Fibroblast of skin of abdomen (primary cell): Measurements from ENCODE around the gene TBCK.
A peak's percentile ranks its signal among the peaks of the same experiment; 100 is the strongest.
"Not testable (repeated sequence)": the region's sequence is repeated elsewhere in the genome, so short reads cannot be mapped to it uniquely, and the experiment has no call there.

Experiments
- DNase-seq: peaks from one replicate; pipeline ENCODE4 v3.0.0-alpha.2; 2013

The TBCK gene

DNA sequence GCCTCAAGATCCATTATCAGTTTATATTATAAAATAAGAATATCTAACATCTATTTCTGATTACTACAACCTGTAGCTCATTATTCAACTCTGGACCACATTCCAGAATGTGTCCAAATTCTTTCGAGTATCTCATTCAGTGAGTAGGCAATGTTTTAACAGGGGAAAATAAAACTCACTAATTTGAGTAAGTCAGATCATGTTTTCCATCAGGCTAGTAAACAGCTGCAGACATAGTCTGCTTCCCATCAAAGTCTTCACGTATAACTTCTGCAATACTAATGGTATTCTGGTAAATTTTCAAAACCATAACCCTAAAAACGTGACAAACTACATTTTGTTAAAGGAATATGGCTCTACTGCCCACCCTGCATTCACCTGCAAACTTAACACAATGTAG lies 31.8 kb downstream of the TBCK start:
- no peak for DNase-seq

DNA sequence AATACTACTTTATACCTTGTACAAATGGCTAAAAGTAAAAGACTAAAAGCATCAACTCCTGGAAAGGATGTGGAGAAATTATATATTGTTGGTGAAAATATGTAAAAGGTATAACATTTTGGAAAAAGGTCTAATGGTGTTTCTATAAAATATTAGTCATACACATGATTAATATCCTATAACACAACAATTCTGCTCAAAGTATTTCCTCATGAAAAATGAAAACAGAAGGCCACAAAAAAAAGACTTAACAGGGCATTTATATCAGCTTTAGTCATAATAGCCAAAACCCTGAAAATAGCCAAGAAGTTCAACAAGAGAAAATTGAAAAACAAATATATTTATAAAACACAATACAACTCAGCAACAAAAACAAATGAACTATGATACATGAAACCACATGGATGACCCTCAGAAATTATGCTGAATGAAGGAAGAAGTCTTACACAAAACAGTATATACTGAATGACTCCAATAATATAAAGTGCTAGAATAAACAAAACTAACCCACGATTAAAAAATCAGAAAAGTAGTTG lies 38.8 kb downstream of the TBCK start:
- DNase-seq = no peak

DNA sequence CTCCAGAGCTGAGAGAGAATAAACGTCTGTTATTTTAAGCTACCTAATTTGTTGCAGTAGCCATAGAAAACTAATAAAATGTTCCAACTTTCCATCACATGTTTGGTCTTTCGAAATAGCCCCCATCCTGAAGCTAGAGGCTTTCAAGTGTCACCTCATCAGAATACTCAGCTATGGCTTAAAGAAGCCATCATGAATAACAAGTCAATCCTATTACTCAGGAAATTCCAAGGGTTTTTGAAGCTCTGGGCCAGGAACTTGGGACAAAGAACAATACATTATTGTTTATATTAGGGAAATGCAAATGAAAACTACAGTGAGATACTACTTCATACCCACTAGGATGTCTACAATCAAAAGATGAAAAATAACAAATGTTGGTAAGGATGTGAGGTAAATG lies 42.2 kb downstream of the TBCK start:
- DNase-seq = peak; percentile 38

DNA sequence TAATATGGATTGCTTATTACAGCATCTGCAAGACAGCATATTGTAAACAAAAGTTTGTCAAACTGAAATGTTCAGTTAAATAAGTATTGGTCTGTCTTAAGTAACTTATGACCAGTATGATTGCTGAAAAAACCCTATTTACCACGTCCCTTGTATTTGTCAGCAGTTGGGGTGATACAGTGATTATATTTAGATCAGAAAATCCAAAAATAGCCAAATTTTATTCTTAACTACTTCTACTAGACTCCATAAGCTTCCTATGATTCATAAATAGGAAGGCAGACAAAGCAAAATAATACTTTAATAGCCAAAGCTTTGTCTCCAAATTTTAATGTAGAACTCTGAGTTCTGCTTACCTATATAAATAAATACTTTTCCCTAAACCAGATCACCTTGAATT lies 45.3 kb downstream of the TBCK start:
- no peak for DNase-seq

DNA sequence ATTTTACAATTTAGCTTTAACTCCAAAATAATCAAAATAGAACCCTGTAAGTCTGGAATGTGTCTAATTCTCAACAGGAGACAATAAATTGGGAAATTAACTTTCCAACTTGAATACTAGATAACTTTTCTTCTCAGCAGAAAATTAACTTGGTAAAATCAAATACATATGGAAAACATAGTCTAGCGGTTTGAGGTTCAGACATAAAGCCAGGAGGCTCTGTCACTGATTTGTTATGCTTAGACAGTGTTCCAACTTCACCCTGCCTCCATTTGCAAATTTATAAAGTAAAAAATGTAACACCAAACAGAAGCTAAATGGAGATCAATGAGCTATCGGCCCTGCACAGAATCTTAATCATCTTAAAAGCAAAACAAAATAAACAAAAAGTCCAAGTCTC lies 46.3 kb downstream of the TBCK start:
- peak; percentile 73 for DNase-seq

DNA sequence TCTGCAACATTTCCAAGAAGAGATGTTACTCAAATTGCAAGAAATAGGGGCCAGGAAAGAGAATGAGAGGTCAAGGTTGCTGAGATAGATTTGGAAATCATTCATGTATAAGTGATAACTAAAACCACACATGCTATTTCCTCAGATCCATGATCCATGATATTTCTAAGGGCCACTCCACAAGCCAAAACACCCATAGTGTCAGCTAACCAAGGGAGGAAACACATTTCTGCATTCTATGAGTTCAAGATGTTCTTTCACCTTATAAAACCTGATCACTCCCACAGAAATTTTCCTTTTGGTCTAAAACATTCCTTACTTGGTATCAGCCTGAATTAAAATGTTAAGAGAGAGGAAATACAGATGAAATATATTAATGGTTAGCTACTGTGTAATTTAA lies 47.2 kb downstream of the TBCK start:
- peak; percentile 83 for DNase-seq

DNA sequence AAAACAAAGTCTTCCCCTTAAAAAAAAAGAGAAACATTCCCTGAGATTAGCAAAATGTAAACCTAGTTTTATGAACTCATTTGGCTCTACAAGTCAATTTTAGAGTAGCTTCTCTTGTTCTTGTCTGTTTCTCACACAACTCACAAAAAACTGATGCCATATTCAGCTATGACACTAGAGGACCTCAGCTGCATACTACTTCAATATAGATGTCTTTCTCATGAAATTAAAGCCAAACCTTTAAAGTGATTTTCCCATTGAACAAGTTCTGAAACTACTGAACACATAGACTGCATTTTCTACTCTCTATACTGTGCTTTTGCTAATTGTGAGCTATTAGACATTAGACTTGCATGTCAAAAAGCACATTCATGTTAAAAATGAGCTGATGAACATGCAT lies 49.8 kb downstream of the TBCK start:
- peak; percentile 71 for DNase-seq

DNA sequence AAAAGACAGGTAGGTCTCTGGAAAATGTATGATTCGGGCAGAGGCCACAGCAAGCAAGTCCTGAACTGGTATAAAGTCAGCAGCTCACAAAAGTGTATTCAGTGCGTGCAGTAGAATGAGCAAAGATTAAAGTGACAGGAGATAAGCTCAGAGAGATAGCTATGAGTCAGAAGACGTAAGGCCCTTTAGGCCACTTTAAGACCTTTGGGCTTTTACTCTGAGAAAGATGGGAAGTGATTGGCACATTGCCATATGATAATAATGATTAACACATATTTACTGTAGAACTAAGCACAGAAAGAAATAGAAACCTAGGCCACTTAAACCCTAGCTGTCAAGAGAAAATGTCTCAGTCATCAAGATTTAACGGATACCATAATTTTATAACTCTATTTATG lies 51.7 kb downstream of the TBCK start:
- no peak for DNase-seq

DNA sequence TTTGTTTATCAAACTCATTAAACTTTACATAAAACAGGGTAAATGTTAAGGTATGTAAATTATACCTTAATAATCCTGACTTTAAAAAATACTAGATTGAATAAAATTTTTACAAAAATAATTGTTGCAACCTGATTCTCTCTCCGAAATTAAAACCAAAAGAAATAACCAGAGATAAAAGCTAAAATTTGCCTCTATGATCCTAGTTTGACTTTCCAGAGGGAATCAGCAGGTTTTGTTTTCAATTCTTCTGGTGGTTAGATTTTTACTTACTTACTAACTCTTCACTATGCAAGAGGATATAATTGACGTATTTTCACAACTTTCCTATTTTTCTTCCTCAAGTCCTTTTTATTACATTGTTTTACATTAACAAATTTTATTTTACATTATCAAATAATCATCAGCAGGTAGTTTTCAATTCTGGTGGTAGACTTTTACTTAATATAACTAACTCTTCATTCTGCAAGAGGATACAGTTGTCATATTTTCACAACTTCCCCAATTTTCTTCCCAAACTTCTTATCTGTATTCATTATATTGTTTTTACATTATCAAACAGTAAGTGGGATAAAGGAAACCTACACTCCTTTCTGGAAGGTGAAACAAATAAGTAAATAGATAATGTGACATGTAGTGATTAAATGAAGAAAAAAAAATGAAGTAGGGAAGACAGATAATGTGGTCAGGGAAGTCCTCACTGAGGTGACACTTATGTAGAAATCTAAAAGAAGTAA lies 52.2 kb downstream of the TBCK start:
- DNase-seq = no peak

DNA sequence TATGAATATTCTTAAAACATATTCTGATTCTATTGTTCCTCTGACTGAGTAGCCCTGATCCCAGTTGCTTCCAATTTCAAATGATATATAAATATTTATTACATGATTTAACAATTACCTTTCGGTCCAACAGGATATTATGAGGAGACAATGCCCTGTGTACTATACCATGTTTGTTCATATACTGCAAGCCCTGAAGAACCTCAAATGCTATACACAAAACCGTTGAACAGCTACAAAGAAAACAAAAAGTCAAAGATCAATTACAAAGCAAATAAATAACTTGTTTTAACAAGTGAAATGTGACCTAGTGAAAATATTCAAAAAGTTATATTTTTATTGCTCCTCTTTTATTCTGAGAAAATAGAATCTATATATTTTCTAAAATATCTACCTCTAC lies 54.0 kb downstream of the TBCK start:
- no peak for DNase-seq

DNA sequence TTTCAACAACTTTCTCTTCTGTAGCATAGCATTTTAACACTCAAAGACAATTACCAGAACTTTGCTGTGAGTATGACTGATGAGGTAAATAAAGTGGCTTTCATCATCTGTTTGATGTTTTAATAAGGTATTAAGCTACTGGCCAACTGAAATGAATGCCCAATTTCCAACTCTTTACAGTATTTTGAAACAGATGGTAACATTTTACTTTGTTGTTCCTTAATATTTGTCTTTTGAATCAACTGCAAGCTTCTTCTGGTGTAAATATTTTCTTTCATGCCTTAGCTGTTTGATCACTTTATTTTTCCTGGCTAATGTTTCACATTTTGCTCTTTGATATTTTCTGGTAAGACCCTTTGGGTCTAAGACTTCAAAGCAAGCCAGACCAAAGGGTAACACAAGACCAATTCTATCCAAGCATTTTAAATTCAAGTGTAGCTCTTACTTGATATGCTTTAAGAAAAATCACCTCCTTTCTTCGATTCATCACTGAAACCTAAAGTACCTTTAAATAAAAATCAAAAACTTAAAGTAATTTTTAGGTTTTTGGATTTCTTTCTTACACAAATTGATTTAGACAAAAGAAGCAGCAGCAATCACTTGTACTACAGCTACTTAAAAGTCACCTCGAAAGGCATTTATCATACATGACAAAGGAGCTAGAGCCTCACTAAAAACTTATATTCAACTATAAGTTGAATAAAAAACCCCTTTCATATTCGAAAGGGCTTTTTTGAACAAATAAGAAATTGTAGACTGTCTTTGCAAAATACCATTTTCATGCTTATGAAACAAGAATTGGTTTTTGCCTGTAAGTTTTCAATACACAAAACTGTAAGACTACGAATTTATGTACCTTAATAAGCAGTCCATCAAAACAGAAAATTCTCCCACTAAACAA lies 57.6 kb downstream of the TBCK start:
- no peak for DNase-seq

DNA sequence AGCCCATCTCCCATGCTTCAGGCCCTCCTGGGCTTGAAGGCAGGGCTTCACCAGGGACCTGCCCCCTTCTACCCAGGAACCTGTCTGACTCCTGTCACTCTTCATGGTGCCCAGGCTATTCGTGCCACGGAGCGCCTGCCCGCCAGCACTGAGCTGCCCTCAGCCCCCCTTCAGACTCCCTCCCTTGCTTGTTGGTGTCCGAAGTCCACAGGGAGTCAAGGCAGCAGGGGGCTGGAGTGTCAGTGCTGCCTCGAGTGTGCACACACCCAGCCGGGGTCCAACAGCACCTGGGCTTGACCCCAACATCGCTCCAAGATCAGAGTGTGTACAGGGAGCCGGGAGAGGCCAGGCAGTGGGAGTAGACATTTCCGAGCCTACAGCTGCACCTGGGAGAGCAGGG lies 59.8 kb downstream of the TBCK start:
- no peak for DNase-seq

DNA sequence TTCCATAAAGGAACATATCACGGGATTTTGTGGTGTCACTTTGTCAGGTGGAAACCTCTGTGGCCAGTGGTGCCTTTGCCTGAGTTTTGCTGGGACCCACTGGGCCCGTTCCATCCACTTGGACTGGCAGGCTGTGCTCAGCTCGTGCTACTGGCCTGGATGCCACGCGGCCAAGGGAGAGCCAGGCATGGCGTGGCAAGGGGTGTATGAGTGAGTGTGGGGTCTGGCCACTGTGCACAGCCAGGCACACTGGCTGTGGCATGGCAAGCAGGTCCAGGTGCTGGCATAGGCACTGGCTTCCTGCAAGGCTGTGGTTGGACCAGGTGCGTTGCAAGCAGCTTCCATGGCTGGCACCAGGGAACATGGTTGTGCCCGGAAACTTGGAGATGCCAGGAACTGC lies 60.8 kb downstream of the TBCK start:
- DNase-seq = no peak

DNA sequence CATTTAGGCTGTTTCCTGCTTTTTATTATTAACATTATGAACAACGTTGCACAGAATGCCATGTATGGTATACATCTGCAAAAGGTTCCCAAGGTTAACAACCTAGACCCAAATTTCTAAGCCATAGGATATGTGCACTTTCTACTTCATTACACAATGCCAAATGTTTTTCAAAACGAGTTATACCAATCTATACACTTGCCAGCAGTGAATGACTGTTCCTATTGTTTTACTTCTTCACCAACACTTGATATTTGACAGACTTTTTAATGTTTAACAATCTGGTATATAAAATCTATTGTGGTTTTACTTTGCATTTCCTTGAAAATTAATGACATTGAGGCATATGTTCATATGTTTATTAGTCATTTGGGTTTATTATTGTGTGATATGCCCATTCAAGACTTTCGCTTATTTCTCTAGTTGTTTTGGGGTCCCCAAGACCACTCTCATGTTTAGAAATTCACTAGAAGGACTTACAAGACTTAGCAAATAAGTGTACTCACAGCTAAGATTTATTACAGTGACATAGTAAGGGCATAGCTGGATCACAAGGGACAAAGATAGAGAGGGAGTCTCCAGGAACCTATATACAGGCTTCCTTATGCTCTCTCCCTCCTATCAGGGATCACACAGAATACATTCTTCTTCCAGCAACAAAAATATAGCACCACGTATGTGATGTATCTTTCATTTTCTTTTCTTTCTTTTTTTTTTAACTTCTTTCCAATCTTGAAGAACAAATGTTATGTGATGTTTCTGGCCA lies 62.5 kb downstream of the TBCK start:
- DNase-seq = no peak

DNA sequence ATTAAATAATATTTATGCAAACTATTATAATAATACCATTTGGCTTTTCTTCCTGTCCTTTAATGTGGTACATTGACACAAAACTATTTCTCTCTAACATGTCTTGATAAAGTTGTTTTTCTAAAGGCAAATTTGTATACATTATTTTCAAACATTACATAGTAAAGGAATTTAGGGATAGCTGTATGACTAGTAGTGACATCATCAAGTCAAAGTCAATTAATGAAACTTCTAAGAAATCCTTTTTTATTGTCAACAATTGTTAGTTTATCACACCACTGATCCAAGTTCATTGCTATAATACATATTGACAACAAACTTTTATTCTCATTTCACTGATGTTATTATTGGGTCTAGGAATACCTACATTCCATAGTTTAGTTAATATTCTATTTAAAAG lies 68.4 kb downstream of the TBCK start:
- DNase-seq = no peak

DNA sequence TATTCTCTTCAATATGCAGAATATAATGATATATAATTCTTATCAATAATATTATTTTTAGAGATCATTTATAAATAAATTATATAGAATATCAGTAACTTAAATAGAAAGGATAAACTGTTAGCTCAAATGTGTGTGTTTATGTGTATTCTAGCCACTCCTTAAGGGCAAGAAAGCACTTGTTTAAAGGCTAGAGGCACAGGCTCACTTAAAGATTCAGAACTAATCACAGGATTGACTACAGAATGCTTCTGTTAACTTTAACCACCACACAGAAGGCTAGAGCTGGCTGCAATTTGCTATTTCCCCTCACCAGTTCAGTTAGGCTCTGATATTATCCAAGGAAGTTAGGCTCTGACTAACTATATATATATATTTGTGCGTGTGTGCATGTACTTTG lies 69.6 kb downstream of the TBCK start:
- no peak for DNase-seq

DNA sequence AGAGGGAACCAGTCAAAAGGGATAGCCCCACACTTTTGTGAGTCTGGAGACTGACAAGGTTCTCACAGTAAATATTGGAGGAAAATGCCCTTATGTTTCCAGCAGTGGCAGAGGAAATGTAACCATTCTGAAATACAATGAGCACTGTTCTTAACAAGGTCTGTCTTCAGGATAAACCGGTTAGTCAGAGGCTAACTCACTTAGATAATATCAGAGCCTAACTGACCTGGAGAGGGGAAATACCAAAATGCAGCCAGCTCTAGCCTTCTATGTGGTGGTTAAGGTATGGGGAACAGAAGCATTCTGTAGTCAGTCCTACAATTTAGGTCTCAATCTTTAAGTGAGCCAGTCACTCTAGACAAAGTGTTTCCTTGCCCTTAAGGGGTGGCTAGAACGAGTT lies 70.8 kb downstream of the TBCK start:
- no peak for DNase-seq

DNA sequence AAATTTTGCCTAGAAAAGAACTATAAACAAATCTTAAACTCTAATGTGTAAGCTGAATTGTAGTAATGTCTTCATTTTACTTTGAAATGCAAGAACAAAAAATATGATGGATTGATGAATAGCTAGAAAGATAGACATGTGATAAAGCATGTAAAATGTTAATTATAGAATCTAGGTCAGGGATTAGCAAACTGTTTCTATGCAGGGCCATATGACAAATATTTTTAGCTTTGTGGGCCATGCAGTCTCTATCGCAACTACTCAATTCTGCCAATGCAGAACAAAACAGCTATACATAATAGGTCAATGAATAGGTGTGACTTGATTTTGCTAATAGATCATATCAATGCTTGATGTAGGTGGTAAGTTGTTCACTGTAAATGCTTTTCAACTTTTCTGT lies 75.3 kb downstream of the TBCK start:
- DNase-seq = no peak

DNA sequence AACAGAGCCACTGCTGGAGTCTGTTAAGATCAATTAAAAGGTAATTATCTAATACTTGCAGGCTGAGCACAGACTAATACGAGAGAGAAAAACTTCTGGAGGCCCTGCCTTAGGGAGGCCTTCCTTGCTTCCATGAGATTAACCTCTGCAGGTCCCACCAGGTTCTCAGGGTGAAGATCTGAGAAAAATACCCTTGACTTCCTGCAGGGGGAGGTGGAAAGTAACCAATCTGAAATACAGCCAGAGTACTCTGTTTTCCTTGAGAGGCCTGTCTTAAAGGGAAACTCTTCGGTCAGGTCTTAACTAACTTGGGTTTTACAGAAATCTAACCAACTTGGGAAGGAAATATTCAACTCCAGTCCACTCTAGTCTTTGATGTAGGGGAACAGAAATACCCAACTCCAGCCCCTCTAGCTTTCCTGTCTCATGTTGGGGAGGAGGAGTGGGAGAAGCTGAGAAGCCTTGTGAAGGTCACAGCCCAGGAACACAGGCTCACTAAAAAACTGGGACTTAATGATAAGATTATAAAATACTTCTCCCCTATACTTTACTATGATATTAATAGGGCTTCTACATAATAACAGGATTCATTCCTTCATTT lies 77.1 kb downstream of the TBCK start:
- peak; percentile 36 for DNase-seq

DNA sequence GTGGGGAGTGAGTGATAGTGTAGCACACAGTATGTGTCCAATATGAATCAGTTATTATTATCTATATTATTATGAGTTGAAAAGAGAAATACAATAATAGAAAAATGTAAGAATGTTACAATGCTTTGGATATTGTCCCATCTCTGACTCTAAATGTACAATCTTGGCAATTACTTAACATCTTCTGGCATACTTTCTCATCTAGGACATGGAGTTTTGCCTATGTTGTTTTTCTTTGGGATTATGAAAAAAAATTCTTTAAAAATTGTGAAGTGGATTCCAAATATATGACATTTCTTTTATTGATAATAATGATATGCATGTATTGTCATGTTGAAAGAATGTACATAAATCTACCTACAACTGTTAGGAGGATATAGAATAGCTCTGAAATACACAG lies 84.1 kb downstream of the TBCK start:
- DNase-seq = peak; percentile 10

DNA sequence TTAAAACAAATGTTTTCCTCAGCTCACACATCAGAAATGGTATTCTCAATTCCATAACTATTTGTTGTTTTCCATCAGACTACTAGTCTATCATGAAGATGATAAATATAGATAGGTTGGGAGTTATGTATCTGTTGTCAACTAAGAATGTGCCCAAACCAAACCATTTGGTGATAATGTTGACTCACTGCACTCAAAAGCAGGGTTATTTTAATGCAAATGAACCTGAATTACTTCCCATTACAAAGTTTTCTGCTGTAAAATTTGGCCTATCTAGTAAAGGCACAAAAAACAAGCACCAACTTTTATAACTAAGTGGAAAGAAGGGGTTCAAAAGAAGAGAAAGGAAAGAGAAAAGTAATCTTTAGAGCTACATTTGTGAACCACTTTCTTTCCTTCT lies 93.5 kb downstream of the TBCK start:
- no peak for DNase-seq

DNA sequence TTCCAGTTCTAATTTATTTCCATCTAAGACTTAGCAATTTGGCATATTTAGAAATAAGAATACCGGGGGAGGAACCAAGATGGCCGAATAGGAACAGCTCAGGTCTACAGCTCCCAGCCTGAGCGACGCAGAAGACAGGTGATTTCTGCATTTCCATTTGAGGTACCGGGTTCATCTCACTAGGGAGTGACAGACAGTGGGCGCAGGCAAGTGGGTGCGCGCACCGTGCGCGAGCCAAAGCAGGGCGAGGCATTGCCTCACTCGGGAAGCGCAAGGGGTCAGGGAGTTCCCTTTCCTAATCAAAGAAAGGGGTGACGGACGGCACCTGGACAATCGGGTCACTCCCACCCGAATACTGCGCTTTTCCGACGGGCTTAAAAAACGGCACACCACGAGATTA lies 102.7 kb downstream of the TBCK start:
- DNase-seq = not testable (repeated sequence)

DNA sequence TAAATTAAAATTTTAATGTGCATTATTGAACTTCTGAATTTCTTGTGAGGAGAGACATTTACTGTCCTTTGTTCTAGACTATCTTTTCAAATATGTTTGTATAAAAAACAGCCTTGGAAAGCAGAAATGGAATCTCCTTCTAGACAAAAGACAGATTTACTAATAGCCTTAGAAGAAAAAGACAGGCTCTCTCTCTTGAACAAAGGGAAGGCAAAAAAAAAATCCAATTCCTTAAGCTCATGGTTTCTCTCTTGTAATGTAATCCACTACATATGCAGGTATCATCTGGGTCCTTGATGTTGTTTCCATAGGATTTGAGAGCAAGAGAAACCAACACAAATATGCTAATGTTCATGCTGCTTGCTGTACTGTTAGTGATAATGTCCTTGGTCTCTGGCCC lies 106.0 kb downstream of the TBCK start:
- DNase-seq = no peak
